Right renal pelvis (tissue), 4 donors: Measurements from ENCODE around the gene LGALS9B. TPM values are rescaled to one million over a fixed set of nuclear protein-coding genes. Genes with fewer than 3 reads are reported as not detected.
"Not testable (repeated sequence)": the region's sequence is repeated elsewhere in the genome, so short reads cannot be mapped to it uniquely, and the experiment has no call there.

Experiments used
- DNase-seq, 4 donors: peaks; one replicate each; pipeline ENCODE4 v3.0.0-alpha.2; 2013; ENCODE audit warnings: low read depth in 4 of 4, low spot score in 3 of 4, missing footprints in 1 of 4
- polyA plus RNA-seq, 4 donors: library from polyadenylated mRNA; unstranded; fragments of 120-200 nt; gene quantifications; one replicate each; pipeline ENCODE4 v1.2.1, GENCODE V29; 2013; ENCODE audit not compliant: insufficient read length in 4 of 4

Gene LGALS9B
- polyA plus RNA-seq, 4 donors: 0.15 TPM; not detected in 3

GRCh38 chr17:20418838-20419237, 48.5 kb downstream of the LGALS9B start:
- DNase-seq: not testable (repeated sequence)

- DNase-seq: not testable (repeated sequence)
Measured at GRCh38 chr17:20417492-20418080, 49.8 kb downstream of the LGALS9B start.

DNA sequence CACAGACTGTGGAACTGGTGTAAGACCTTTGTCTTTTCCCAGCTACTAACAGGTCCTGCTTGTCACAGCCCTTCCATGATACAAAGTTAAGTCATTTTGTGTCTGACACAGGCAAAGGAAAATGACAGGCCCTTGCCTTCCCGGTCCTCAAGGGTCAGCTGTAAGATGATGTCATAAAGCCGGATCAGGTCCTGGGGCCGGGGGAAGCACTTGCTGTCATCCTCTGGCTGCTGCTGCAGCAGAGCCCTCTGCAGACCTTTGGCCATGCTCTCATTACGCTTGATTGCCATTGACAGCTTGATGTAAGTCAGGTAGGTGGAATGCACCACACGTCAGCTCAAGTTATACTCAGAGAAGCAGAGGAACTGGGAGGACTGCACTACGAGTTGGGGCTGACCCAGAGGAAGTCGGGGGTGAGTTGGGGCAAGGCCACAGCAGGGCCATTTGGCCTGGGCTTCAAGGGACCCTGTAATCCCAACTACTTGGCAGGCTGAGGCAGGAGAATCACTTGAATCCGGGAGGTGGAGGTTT, 50.9 kb downstream of the LGALS9B start:
- DNase-seq: not testable (repeated sequence)

- not testable (repeated sequence) for DNase-seq
Measured at GRCh38 chr17:20415479-20415878, 51.9 kb downstream of the LGALS9B start.

DNA sequence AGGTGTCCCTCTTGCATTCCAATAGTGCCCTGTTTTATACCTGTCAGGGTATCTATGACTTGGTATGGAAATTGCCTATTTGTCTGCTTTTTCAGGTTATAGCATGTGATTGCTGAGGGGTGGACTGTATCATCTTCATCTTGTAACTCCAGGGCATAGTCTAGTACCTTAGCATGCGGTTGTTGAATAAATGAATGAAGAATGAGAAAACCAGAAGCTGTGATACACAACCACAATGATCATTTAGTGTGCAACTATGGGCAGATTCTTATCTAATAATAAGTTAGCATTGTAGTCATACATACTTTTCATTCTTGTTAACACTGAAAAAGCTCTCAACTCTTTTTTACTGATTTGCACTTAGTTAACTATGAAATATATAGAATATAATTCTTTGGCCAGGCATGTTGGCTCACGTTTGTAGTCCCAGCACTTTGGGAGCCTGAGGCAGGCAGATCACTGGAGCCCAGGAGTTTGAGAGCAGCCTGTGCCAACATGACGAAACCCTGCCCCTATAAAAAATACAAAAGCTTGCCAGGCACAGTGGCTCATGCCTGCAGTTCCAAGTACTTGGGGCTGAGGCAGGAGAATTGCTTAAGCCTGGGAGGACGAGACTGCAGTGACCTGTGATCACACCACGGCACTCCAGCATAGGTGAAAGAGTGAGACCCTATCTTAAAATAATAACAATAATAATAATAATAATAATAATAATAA, 65.9 kb downstream of the LGALS9B start:
- DNase-seq: not testable (repeated sequence)

GRCh38 chr17:20400559-20401305, 66.6 kb downstream of the LGALS9B start:
- not testable (repeated sequence) for DNase-seq

Other genes with a start within 250 kb of the LGALS9B start
- gene CDRT15L2, start 112.2 kb upstream of the LGALS9B start, polyA plus RNA-seq: not detected